Activated CD8-positive, alpha-beta memory T cell treated with anti-CD3 and anti-CD28 coated beads, Interleukin-2, amount 50 U/mL, for 4 hours (primary cell): ENCODE results near the gene LGR4.
"Not testable (repeated sequence)": the region's sequence is repeated elsewhere in the genome, so short reads cannot be mapped to it uniquely, and the experiment has no call there.

Experiments used
- DNase-seq: peaks from one replicate; pipeline ENCODE4 v3.0.0-alpha.2; 2020

LGR4 gene

GRCh38 chr11:27367881-27368280 lies 104.7 kb downstream of the LGR4 start:
- DNase-seq: no peak

- DNase-seq: no peak
Observed at GRCh38 chr11:27363576-27364117, 108.9 kb downstream of the LGR4 start.

GRCh38 chr11:27362749-27363575 lies 109.6 kb downstream of the LGR4 start, which contains the start of gene CCDC34:
CCDC34 (minus strand) TSS chr11:27363215; CDS start chr11:27363194, 21 bp downstream.
- peak; percentile 86 for DNase-seq

GRCh38 chr11:27361649-27362431 lies 110.8 kb downstream of the LGR4 start:
- DNase-seq: no peak

- no peak for DNase-seq
Observed at GRCh38 chr11:27358296-27358695, 114.3 kb downstream of the LGR4 start.

GRCh38 chr11:27357250-27357649 lies 115.3 kb downstream of the LGR4 start:
- DNase-seq: no peak

GRCh38 chr11:27356624-27357222 lies 115.9 kb downstream of the LGR4 start:
- DNase-seq: no peak

- DNase-seq: no peak
Observed at GRCh38 chr11:27355575-27356104, 117.0 kb downstream of the LGR4 start.

GRCh38 chr11:27354359-27354965 lies 118.1 kb downstream of the LGR4 start:
- no peak for DNase-seq

- no peak for DNase-seq
Observed at GRCh38 chr11:27353593-27354358, 118.8 kb downstream of the LGR4 start.

- DNase-seq: no peak
Observed at GRCh38 chr11:27352781-27353180, 119.8 kb downstream of the LGR4 start.

GRCh38 chr11:27350511-27350910 lies 122.1 kb downstream of the LGR4 start:
- no peak for DNase-seq

GRCh38 chr11:27349919-27350318 lies 122.7 kb downstream of the LGR4 start:
- no peak for DNase-seq

- DNase-seq: no peak
Observed at GRCh38 chr11:27348340-27348873, 124.2 kb downstream of the LGR4 start.

- no peak for DNase-seq
Observed at GRCh38 chr11:27347359-27348339, 124.9 kb downstream of the LGR4 start.

- DNase-seq: no peak
Observed at GRCh38 chr11:27339941-27340340, 132.6 kb downstream of the LGR4 start.

GRCh38 chr11:27334764-27335163 lies 137.8 kb downstream of the LGR4 start:
- DNase-seq: not testable (repeated sequence)

- no peak for DNase-seq
Observed at GRCh38 chr11:27331981-27332380, 140.6 kb downstream of the LGR4 start.

GRCh38 chr11:27330633-27331270 lies 141.8 kb downstream of the LGR4 start:
- DNase-seq: no peak
